Left cardiac atrium (tissue), 4 donors: ENCODE measurements around the gene PADI3. TPM values are rescaled to one million over a fixed set of nuclear protein-coding genes. Genes with fewer than 3 reads are reported as not detected.
A peak's percentile ranks its signal among the peaks of the same experiment; 100 is the strongest.

Source experiments
- ATAC-seq, 2 donors: fragments of 200-7000 bp; cut with Tn5 transposase; one replicate each; pipeline ENCODE4 v1.9.1; 2020; ENCODE audit warnings: mild to moderate bottlenecking in 2 of 2, moderate library complexity in 2 of 2
- DNase-seq: peaks from one replicate; pipeline ENCODE4 v3.0.0-alpha.2; 2020
- intact Hi-C, 2 donors: fragments of 100-400 bp; cut with DNase I; formaldehyde crosslinking; loops; one replicate each; pipeline versions ENCODE4 v1.14.1 to v1.15.1; 2022 to 2023
- total RNA-seq, 2 donors: library from RNA; stranded (reverse); fragmentation: NEBNext Ultra II Directional; extraction: Animal tissue kit (Norgen Biotek cat#: 25700); gene quantifications; one replicate each; pipeline ENCODE4 v1.2.1, GENCODE V29; 2021
- donor health status: DM: no; HTN: yes; CAD: no.
- donor health status: DM: no; HTN: yes; CAD: no; lungs with severe emphysema.
- donor health status: DM: yes; HTN: yes; CAD: no.
- donor health status: Dilated cardiomyopathy.

The PADI3 gene
- total RNA-seq, 2 donors from 2014 or later: not detected

DNA sequence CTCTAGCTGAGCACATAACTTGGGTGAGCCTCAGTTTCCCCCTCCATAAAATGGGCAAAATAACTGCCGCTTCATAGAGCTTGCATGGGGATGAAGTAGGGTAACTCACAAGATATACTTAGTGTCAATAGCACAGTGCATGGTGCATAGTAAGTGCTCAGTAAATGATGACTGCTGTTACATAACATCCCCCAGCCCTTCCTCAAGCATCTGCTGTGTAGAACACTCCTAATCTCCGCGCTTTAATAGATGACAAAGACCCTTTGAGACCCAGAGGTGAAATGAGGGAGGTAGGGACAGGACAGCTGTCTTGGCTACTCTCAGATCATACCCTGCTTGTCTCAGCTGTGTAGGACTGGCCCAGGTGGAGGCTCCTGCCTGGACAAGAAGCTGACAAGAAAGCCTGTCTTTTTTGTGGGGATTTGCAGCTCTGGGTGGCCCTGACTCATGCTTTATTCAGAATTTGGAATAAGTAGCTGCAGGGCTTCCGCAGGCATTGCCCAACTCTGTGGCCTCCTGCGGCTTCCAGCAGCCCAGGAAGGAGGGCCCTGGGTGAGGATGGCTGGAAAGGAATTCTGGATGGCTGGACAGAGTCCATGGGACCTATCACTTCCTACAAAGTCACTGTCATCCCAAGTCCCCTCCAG is 38.4 kb downstream of the PADI3 start:
- ATAC-seq (no peak), DNase-seq (no peak)
- intact Hi-C loops: no loop called here

DNA sequence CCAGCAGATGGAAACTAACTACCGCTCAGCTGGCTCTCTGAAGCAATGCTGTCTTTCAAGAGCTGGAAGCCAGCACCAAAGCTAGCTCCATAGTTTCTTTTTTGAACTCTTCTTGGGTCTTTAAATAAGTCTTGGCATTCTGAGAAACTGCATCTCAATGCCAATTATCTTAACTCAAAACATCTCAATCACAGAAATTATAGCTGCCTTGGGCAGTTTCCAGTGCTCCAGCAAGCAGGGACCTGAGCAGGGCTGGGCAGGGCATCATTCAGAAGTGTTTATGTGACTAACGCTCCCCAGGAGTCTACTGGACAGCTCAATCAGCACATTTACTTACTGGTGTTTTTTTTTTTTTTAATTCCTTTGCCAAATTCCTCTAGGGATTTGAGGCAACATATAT is 40.8 kb downstream of the PADI3 start:
- DNase-seq (no peak), ATAC-seq (no peak)
- intact Hi-C loops: no loop called here

DNA sequence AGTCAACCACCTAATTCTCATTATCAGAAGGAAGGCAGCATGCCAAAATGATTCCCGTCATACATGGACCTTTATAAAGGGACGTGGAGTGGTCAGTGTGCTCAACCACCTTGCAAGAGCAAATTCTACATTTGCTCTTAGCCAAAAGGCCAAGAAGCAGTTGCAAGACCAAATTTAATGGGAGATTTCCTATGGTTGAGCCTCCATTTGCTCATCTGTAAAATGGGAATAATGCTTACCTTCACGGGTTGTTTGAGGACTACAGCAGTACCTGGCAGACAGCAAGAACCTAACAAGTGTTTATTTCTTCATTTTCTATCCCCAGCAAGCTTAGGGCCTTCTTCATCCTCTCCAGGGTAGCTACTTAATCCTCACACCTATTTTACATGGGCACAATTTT is 41.7 kb downstream of the PADI3 start:
- intact Hi-C loops: no loop called here
- DNase-seq (no peak), ATAC-seq (no peak)

DNA sequence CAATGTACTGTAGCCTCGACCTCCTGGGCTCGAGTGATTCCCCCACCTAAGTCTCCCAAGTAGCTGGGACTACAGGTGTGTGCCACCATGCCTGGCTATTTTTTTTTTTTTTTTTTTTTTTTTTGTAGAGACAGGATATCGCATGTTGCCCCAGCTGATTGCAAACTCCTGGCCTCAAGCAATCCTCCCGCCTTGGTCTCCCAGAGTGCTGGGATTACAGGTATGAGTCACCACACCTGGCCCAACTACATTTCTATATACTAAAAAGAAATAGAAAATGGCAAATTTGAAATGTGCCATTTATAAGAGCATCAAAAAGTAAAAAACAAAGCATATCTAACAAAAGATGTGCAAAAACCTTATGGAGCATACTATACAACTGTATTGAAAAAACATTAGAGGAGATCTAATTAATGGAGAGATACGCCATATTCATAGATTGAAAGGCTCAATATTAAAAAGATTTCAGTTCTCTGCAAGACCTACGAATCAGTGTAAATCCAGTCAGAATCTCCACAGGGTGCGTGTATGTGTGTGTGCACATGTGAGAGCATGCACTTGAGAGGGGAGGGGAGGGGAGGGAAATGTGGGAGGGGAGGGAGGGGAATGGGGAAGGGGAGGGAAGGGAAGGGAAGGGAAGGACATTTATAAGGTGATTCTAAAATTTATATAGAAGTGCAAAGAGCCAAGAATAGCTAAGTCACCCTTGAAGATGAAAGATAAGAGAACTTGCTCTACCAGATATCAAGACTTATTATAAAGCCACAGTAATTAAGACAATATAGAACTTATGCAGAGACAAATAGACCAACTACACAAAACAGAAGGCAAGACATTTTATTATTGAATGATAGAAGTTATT is 43.6 kb downstream of the PADI3 start:
- DNase-seq (no peak), ATAC-seq (no peak)
- intact Hi-C loops: no loop called here

DNA sequence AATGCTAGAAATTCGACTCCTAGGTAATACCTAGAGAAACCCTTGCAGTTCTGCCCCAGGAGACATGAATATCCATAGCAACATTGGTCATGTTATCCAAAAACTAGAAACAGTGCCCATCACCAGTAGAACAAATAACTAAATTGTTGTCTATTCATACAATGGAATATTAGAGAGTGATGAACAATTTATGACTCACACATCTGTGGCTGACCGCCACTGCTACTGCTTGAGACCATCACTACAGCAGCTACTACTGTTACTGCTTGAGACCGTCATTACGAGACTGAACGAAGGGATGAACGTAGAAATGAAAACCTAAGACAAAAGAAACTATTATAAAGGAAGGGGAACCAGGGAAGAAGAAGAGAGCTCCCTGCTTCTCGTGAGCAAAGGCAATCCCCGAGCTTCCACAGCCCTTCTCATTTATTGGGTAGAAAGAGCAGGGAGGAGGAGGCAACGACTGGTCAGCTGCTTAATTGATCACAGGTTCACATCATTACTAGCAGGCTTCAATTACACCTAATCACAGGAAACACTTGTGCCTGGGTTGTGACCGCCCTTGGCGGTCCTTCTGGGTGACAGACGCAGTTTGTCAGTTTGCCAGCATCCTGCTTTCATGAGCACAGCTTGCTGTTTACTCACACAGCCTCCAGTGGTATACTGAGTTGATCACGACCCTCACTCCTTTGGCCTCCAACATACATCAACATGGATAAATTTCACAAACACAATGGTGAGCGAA is 45.0 kb downstream of the PADI3 start:
- DNase-seq (no peak), ATAC-seq (no peak)
- intact Hi-C loops: no loop called here

DNA sequence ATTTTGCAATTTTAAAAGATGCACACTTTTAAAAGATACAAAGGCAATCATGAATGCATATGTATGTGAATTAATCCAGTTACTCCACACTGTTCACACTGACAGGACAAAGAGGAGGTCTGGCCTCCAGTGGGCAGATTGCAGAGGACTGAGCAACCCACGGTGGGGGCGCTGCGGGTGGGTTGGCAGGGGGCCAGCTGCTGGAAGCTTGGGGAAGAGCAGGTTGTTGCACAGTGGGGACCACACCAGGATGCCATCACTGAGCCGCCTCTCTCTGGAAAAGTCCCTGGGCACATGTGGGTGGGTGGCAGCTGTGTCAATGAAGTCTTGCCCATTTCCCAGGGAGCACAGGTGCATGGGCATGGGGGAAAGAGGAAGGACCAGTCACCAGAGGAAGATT is 46.4 kb downstream of the PADI3 start:
- intact Hi-C loops: no loop called here
- no peak for ATAC-seq

DNA sequence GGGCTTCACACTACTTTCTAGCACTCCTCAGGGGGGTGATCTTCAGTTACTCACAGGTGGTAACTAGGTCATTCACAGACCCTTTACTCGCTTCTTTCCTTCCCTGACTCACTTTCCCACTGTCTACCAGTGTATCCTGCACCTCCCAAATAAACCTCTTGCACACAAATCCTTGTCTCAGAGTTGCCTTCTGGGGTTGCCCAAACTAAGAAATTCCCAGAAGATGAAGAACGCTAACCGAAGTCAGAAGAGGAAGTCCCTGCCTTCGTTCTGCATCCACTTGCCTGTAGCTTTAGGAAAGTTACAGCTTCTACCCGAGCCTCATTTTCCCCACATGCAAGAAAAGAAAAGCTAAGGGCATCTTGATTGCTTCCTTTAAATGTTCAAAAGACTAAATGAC is 47.2 kb downstream of the PADI3 start:
- intact Hi-C loops: no loop called here
- ATAC-seq (no peak), DNase-seq (no peak)

More for the DNA sequence above, 46.4 kb downstream of the PADI3 start:
- DNase-seq: no peak

DNA sequence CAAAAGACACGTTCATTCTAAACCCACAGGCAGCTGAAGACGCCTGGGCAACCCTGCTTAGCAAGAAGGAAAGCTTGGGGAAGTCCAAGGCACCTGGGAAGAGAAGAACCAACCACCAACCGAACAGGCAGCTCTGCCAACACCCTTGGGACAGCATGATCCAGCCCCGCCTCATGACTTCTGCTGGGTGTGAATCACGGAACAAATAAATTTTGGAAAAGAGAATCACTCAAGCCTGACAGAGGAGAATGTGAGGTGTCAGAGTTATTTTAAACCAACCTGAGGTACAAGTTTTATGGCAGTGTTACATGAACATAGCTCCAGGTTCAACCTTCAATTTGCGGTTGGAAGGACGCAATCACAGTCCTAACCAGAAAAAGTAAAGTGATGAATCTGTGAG is 49.1 kb downstream of the PADI3 start:
- DNase-seq: no peak
- intact Hi-C loops: no loop called here
- ATAC-seq: no peak

DNA sequence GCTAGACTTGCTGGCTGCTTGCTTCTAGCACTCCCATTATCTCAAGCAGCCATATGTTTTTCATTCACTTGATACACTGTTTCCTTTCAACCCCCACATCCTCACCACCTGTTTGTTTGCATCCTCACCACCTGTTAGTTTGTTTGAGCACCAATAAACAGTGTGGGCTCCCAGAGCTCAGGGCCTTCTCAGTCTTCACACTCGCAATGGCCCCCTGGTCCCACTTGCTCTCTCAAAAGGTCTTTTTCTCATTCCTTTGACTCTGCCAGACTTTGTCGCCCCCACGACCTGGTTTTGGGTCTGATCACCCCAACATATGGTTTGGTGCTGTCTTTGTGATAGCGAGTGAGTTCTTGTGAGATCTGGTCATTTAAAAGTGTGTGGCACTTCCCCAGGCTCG is 52.9 kb downstream of the PADI3 start:
- intact Hi-C loops: no loop called here
- no peak for DNase-seq
- no peak for ATAC-seq

DNA sequence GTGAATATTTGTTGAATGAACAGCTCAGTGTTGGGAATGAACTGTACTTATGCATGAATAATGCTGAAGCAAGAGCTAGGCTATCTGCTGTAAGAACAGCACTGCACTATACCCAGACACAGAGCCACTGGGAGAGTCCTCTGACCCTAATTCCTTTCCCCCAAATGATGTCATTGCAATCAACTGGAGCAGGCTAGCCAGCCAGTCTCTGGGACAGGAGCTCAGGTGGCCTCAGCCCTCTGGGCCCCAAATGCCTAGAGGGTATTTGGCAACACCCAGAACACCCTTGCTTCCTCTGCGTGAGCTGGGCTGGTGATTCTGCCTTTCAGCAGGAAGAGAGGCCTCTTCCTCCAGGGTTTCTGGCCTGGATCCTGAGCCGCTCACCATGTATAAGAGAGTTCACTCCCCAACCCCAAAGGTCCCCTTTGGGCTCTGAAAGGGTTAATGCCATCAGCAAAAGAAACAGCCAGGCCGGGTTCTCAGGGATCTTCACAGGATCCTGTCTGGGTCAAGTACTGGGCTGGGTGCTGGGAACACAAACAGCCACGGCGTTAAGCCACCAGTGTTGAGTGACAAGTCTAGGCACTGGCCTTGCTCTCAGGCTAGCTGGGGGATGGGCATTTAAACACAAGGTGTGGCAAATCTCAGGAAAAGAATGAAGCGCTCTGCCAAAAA is 55.4 kb downstream of the PADI3 start:
- ATAC-seq (peak in 1 of 2 donors; percentile 81), DNase-seq (no peak)
- intact Hi-C loops: no loop called here

DNA sequence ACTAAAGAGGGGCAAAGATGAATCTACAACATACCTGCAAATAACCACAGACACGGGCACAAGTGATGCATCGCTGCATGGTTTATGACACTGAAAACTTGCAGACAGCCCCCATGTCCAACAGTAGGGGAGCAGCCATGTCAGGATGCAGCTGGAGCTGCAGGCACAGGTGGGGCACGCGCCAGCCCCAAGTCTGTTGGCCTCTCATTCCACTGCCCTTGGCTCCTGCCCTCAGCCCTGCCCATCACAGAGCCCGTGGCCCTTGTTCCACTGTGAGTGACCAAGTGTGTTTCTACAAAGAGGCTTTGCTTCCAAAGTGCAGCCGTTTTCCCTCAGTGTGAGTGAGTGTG is 55.9 kb downstream of the PADI3 start:
- intact Hi-C loops: no loop called here
- DNase-seq (no peak), ATAC-seq (no peak)

DNA sequence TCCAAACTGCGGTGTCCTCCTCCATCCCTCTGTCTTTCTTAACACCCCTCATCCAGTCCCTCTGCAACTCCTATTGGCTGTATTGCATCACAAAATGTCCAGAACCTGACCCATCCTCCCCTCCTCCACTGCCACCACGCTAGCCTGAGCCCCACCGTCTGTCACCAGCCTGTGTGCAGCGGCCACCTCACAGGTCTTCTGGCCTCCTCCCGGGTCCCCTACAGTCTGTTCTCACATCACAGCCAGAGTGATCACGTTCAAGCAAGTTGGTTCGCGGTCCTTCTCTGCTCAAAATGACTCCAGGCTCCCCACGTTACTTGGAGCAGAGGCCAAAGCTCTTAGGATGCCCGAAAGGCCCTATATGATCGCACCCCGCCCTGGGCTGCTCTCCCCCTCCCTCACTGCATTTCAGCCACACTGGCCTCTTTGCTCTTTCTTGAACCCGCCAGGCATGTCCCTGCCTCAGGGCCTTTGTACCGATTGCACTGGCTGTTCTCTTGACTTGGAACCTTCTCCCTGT is 56.7 kb downstream of the PADI3 start:
- intact Hi-C loops: no loop called here
- no peak for ATAC-seq

DNA sequence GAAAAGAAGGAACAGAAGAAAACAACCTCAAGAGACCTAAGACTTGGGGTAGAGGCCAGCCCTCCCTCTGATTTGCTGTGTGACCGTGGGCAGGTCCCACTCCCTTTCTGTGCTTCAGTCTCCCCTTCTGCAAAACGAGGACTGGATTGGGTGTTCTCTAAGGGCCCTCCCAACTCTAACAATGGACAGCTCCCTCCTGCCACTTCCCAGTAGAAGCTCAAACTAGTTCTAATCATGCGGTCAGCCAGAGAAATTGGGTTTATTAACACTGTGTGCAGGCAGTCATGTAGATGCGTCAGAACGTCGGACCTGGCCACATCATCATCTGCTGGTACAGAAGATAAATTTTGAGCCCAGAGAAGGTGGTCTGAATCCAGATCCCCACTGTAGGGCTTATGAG is 57.5 kb downstream of the PADI3 start:
- DNase-seq (no peak), ATAC-seq (no peak)
- intact Hi-C loops: no loop called here

More for the DNA sequence above, 56.7 kb downstream of the PADI3 start:
- DNase-seq: no peak

DNA sequence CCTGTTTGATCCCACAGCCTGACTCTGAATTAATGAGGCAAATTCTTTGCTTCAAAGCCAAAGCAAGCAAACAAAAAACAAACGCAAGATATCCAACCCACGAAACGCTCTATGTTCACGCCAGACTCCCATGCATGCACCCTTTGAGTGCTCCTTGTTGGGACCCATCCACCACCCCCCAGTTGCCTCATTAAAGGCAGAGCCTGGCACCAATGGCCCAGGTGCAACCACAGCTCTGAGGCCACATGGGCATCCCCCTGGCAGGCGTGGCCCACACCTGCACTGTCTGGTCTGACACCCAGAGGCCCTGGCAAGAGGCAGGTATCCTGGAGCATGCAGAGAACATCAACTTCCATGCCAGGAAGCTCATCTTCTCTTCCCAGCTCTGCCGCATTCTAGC is 58.0 kb downstream of the PADI3 start:
- intact Hi-C loops: no loop called here

DNA sequence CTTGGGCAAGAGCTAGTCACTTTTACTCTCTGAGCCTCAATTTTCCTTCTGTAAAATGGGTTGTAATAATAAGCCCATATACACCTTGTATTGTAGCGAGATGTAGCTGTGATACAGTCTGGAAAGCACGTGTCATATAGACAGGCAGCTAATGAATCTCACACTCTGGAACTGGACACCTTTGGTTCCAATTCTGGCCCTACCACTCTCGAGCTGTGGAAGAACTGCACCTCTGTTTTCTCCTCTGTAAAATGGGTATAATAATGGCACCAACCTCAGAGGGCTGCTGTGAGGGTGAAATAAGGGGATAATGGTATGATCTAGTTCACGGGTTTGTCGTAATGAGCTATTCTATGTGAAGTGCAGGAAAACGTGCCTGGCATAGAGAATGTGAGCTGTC is 58.4 kb downstream of the PADI3 start:
- intact Hi-C loops: no loop called here
- ATAC-seq (no peak), DNase-seq (no peak)

More for the DNA sequence above, 58.0 kb downstream of the PADI3 start:
- DNase-seq (no peak), ATAC-seq (no peak)

DNA sequence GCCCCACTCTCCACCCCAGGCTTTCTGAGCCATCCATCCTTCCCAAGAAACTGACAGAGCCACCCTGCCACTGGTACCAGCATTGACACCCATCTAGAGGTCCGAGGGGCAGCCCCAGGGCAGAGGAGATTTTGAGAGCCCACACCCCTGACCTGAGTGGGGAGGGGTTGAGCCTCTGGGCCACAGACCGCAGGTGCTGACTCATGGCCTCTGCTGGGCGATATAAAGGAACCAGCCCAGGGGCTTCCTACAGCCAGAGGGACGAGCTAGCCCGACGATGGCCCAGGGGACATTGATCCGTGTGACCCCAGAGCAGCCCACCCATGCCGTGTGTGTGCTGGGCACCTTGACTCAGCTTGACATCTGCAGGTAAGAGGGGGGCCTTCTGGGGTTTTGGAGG is 59.0 kb downstream of the PADI3 start, which contains the start of gene PADI4:
Gene PADI4, plus strand, starts transcription at position 252 of the 400 bp plus-strand sequence. Its CDS starts 26 bp downstream, at position 278.
- intact Hi-C loops: no loop called here
- DNase-seq: no peak
- no peak for ATAC-seq

DNA sequence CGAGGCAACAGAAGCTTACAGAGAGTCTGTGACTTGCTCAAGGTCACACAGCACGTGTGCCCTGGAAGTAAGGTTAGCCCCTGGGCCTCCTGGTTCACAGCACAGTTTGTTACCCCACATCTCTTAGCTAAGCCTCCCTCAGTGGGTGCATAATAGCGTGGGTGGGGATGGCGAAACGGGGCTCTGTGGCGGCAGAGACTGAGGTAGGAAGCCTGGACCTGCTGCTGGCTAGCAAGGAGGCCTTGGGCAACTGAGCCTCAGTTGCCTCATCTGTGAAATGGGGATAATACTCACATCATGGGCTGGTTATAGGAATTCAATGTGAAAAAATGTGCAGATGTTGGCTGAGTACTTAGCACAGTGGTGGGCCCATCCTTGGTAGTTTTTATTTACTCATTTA is 59.7 kb downstream of the PADI3 start:
- intact Hi-C loops: no loop called here
- ATAC-seq (no peak), DNase-seq (no peak)

DNA sequence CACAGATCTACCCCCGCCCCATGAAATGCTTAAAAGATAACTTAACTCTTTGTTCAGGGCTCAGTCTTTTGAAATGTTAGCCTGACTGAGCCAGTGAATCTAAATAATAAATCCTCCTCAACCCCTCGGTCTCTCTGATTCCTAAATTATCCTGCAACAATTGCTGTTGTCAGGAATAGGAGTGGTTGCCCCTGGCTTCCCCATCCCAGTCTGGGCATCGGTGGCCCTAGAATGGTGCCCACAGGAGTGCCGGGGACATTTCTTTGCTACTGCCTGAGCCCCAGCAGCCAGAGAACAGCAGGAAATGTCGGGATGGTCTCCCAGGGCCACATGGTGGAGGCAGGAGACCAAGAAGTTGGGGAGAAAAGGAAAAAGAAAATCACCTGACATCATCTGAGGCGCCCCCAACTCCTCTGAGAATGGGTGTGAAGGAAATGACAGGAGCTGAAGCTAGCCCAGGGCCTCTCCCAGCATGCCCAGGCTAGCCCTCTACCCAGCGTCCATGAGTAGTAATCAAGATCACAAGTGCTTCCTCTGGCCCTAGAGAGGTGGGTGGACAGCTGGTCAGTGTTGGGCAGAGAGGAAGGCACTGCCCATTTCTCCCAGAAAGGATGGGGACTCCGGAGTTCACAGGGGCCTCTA is 60.6 kb downstream of the PADI3 start:
- no peak for ATAC-seq
- DNase-seq: no peak
- intact Hi-C loops: no loop called here

DNA sequence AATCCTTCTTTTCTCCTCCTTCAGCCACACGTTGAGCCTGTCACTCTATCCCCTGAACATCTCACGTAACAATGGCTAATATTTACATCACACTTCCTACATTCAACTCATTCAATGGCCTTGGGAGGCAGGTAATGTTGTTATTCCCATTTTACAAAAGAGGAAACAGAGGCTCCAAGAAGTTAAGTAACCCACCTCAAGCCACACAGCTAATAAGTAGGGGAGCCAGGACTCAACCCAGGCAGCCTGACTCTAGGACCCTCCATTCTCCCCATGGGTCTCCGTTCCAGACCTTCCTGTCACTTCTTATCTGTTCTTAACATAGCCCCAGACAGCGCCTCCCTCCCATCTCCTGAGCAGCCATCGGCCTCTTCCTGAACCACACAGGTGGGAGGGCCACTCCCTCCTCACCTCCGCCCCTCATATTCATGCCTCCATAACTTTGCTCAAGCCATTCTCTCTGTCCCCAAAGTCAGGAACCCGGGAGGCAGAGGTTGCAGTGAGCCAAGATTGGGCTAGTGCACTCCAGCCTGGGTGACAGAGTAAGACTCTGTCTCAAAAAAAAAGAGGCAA is 61.3 kb downstream of the PADI3 start:
- intact Hi-C loops: no loop called here
- DNase-seq: no peak
- ATAC-seq: no peak
